ENCODE results near the gene CAPZB.

Gene CAPZB

GRCh38 chr1:19400875-19401534 lies 84.3 kb downstream of the CAPZB start:
- DNase-seq: no peak
- TF ChIP-seq GATA1 (IDR thresholded peaks at IDR 0.05; ENCODE audit: low read depth, low read length) (no peak), POLR2A (IDR thresholded peaks at IDR 0.05; ENCODE audit: low read length) (no peak)

- no peak for DNase-seq
- no peak for TF ChIP-seq GATA1 (IDR thresholded peaks at IDR 0.05; ENCODE audit: low read depth, low read length)
- TF ChIP-seq POLR2A (IDR thresholded peaks at IDR 0.05; ENCODE audit: low read length): no peak
These were observed 85.1 kb downstream of the CAPZB start for GRCh38 chr1:19400192-19400611.

GRCh38 chr1:19398309-19398760 lies 87.0 kb downstream of the CAPZB start:
- no peak for DNase-seq
- TF ChIP-seq POLR2A (IDR thresholded peaks at IDR 0.05; ENCODE audit: low read length): no peak
- no peak for TF ChIP-seq GATA1 (IDR thresholded peaks at IDR 0.05; ENCODE audit: low read depth, low read length)

- no peak for TF ChIP-seq GATA1 (IDR thresholded peaks at IDR 0.05; ENCODE audit: low read depth, low read length)
- no peak for TF ChIP-seq POLR2A (IDR thresholded peaks at IDR 0.05; ENCODE audit: low read length)
- no peak for DNase-seq
These were observed 88.0 kb downstream of the CAPZB start for GRCh38 chr1:19397217-19397945.

- TF ChIP-seq GATA1 (IDR thresholded peaks at IDR 0.05; ENCODE audit: low read depth, low read length) (no peak), POLR2A (IDR thresholded peaks at IDR 0.05; ENCODE audit: low read length) (no peak)
- no peak for DNase-seq
These were observed 89.1 kb downstream of the CAPZB start for GRCh38 chr1:19396280-19396679.

- DNase-seq: no peak
- TF ChIP-seq GATA1 (IDR thresholded peaks at IDR 0.05; ENCODE audit: low read depth, low read length) (no peak), POLR2A (IDR thresholded peaks at IDR 0.05; ENCODE audit: low read length) (no peak)
These were observed 89.6 kb downstream of the CAPZB start for GRCh38 chr1:19395678-19396192.

GRCh38 chr1:19393046-19393445 lies 92.3 kb downstream of the CAPZB start:
- TF ChIP-seq POLR2A (IDR thresholded peaks at IDR 0.05; ENCODE audit: low read length) (no peak), GATA1 (IDR thresholded peaks at IDR 0.05; ENCODE audit: low read depth, low read length) (no peak)
- DNase-seq: no peak

GRCh38 chr1:19392221-19392620 lies 93.1 kb downstream of the CAPZB start:
- no peak for DNase-seq
- TF ChIP-seq GATA1 (IDR thresholded peaks at IDR 0.05; ENCODE audit: low read depth, low read length): no peak
- TF ChIP-seq POLR2A (IDR thresholded peaks at IDR 0.05; ENCODE audit: low read length): no peak

- TF ChIP-seq GATA1 (IDR thresholded peaks at IDR 0.05; ENCODE audit: low read depth, low read length) (no peak), POLR2A (IDR thresholded peaks at IDR 0.05; ENCODE audit: low read length) (no peak)
These were observed 93.8 kb downstream of the CAPZB start for GRCh38 chr1:19391596-19391981.

GRCh38 chr1:19390901-19391595 lies 94.3 kb downstream of the CAPZB start:
- DNase-seq: peak; percentile 69 to 73
- TF ChIP-seq GATA1 (IDR thresholded peaks at IDR 0.05; ENCODE audit: low read depth, low read length) (no peak), POLR2A (IDR thresholded peaks at IDR 0.05; ENCODE audit: low read length) (no peak)

More at GRCh38 chr1:19391596-19391981, 93.8 kb downstream of the CAPZB start:
- no peak for DNase-seq

GRCh38 chr1:19390166-19390850 lies 95.0 kb downstream of the CAPZB start:
- TF ChIP-seq GATA1 (IDR thresholded peaks at IDR 0.05; ENCODE audit: low read depth, low read length) (no peak), POLR2A (IDR thresholded peaks at IDR 0.05; ENCODE audit: low read length) (no peak)
- DNase-seq: no peak

GRCh38 chr1:19388980-19389379 lies 96.4 kb downstream of the CAPZB start:
- TF ChIP-seq GATA1 (IDR thresholded peaks at IDR 0.05; ENCODE audit: low read depth, low read length) (no peak), POLR2A (IDR thresholded peaks at IDR 0.05; ENCODE audit: low read length) (no peak)
- DNase-seq: no peak

- TF ChIP-seq POLR2A (IDR thresholded peaks at IDR 0.05; ENCODE audit: low read length): no peak
- TF ChIP-seq GATA1 (IDR thresholded peaks at IDR 0.05; ENCODE audit: low read depth, low read length): no peak
- DNase-seq: no peak
These were observed 98.3 kb downstream of the CAPZB start for GRCh38 chr1:19387045-19387467.

All from erythroblast (primary cell).